Choroid plexus epithelial cell (primary cell): Measurements from ENCODE around the gene P4HB.

Source experiments
- DNase-seq: peaks from one replicate; pipeline ENCODE4 v3.0.0-alpha.2; 2010; ENCODE audit warnings: low read depth
- H3K4me3 ChIP-seq: 2 replicates; pipeline ENCODE4 v1.5.1; 2011; ENCODE audit warnings: low read depth, mild to moderate bottlenecking, control low read depth, low read length, moderate library complexity
- TF ChIP-seq, protein P1 (sequence below): conservative IDR thresholded peaks from 2 replicates; pipeline ENCODE4 v1.5.1; 2011; ENCODE audit warnings: low read depth, mild to moderate bottlenecking, control low read depth, inconsistent platforms, low read length, moderate library complexity

The P4HB gene

DNA sequence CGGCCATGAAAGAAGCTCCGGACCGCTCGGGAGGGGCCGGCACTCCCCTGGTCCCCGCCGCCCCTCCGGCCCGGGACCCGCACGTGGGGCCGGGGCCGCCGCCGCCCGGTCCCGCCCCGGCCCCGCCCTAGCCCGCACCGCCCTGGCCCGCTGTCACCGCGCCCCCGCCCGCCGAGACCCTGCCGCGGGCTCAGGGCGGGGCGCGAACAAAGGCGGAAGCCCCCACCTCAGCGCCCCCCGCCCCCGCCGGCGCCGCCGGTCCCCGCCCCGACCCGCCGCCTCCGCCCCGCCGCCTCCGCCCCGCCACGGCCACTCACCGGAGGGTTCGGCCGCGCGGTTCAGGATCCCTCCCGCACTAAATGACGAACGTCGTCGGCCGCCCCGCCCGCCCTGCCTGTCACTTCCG lies 10.6 kb upstream of the P4HB start, which contains the start of gene ARHGDIA:
Gene ARHGDIA (minus strand): TSS at position 357 of the 406 bp plus-strand sequence. CDS start 1,407 bp downstream, outside the sequence.
- peak within 1 kb of the TSS; percentile 82 for H3K4me3 ChIP-seq
- peak; percentile 10 for DNase-seq

DNA sequence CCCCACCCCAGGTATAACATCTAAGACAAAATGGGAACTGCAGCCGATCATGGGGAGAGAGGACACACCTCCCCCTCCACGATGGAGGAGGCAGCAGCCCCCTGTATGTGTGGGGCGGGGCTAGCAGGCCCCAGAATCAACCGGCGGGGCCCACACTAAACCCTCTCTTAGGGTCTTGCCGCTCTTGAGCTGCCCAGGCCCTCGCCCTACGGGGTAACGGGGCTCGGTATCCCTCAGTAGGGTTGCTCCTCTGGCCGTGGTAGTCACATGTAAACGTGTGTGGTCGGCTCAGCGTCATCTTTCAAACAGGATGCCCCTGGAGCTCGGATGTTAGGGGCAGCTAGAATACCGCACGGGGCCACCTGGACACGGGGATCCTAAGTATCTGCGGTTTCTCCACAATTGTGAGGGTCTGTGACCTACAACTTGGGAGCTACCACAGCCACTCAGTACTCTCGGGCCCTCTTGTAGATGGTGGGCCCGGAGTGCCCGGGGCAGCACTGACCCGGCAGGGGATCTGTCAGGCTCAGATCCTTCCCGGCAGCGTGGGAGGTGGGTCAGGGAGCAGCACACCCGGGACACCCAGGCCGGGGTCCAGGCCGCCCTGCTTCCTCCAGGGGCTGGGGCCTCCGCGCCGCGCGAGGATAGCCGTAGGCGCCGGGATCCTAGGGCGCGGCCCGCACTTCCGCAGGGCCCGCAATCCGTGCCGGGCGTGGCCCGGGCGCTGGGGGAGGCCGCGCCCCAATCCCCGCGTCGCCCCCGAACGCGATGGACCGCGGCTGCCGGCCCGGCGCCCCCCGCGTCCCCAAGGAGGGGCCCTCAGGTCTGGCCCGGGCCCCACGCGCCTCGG lies 10.0 kb upstream of the P4HB start:
- H3K4me3 ChIP-seq, result peak overlapping the region; percentile 82
- TF ChIP-seq, protein P1, sequence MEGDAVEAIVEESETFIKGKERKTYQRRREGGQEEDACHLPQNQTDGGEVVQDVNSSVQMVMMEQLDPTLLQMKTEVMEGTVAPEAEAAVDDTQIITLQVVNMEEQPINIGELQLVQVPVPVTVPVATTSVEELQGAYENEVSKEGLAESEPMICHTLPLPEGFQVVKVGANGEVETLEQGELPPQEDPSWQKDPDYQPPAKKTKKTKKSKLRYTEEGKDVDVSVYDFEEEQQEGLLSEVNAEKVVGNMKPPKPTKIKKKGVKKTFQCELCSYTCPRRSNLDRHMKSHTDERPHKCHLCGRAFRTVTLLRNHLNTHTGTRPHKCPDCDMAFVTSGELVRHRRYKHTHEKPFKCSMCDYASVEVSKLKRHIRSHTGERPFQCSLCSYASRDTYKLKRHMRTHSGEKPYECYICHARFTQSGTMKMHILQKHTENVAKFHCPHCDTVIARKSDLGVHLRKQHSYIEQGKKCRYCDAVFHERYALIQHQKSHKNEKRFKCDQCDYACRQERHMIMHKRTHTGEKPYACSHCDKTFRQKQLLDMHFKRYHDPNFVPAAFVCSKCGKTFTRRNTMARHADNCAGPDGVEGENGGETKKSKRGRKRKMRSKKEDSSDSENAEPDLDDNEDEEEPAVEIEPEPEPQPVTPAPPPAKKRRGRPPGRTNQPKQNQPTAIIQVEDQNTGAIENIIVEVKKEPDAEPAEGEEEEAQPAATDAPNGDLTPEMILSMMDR, result no peak
- peak; percentile 74 for DNase-seq

More for the DNA sequence above, 10.6 kb upstream of the P4HB start, which contains the start of gene ARHGDIA:
- TF ChIP-seq, protein P1, result no peak

- peak; percentile 36 for DNase-seq
- peak overlapping the region; percentile 82 for H3K4me3 ChIP-seq
- TF ChIP-seq, protein P1, result peak; percentile 61
These were observed 9.1 kb upstream of the P4HB start for GRCh38 chr17:81869221-81870130.

- TF ChIP-seq, protein P1, result no peak
- peak overlapping the region; percentile 82 for H3K4me3 ChIP-seq
- DNase-seq, result peak; percentile 92
These were observed 8.4 kb upstream of the P4HB start for GRCh38 chr17:81868674-81869220.

- TF ChIP-seq, protein P1, result no peak
- no peak overlapping the region for H3K4me3 ChIP-seq
These were observed 7.8 kb upstream of the P4HB start for GRCh38 chr17:81867991-81868673.

More at GRCh38 chr17:81867991-81868673, 7.8 kb upstream of the P4HB start:
- no peak for DNase-seq
